COLO668 (cell line): ENCODE measurements around the gene TBC1D30.
"Not testable (repeated sequence)": the region's sequence is repeated elsewhere in the genome, so short reads cannot be mapped to it uniquely, and the experiment has no call there.

Source experiments
- DNase-seq: peaks from one replicate; lab custom pipeline; 2025; ENCODE audit not compliant: unreplicated experiment; lab: John Stamatoyannopoulos, UW

The TBC1D30 gene, protein sequence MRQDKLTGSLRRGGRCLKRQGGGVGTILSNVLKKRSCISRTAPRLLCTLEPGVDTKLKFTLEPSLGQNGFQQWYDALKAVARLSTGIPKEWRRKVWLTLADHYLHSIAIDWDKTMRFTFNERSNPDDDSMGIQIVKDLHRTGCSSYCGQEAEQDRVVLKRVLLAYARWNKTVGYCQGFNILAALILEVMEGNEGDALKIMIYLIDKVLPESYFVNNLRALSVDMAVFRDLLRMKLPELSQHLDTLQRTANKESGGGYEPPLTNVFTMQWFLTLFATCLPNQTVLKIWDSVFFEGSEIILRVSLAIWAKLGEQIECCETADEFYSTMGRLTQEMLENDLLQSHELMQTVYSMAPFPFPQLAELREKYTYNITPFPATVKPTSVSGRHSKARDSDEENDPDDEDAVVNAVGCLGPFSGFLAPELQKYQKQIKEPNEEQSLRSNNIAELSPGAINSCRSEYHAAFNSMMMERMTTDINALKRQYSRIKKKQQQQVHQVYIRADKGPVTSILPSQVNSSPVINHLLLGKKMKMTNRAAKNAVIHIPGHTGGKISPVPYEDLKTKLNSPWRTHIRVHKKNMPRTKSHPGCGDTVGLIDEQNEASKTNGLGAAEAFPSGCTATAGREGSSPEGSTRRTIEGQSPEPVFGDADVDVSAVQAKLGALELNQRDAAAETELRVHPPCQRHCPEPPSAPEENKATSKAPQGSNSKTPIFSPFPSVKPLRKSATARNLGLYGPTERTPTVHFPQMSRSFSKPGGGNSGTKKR

GRCh38 chr12:64824500-64825142 is at the start of gene TBC1D30:
Gene TBC1D30, plus strand, starts transcription at chr12:64824647. Its CDS starts 233 bp downstream, at chr12:64824880.
- DNase-seq = peak; percentile 91

DNA sequence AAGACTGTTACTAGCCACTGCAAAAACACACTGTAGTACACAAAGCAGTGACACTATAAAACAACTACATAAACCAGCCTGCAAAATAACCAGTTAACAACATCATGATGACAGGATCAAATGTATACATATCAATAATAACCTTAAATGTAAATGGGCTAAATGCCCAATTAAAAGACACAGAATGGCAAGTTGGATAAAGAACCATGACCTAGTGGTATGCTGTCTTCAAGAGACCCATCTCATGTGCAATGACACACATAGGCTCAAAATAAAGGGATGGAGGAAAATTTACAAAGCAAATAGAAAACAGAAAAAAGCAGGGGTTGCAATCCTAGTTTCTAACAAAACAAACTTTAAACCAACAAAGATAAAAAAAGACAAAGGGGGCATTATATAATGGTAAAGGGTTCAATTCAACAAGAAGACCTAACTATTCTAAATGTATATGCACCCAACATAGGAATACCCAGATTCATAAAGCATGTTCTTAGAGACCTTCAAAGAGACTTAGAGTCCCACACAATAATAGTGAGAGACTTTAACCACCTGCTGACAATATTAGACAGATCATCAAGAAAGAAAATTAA is 49.2 kb upstream of the TBC1D30 start:
- DNase-seq = not testable (repeated sequence)

DNA sequence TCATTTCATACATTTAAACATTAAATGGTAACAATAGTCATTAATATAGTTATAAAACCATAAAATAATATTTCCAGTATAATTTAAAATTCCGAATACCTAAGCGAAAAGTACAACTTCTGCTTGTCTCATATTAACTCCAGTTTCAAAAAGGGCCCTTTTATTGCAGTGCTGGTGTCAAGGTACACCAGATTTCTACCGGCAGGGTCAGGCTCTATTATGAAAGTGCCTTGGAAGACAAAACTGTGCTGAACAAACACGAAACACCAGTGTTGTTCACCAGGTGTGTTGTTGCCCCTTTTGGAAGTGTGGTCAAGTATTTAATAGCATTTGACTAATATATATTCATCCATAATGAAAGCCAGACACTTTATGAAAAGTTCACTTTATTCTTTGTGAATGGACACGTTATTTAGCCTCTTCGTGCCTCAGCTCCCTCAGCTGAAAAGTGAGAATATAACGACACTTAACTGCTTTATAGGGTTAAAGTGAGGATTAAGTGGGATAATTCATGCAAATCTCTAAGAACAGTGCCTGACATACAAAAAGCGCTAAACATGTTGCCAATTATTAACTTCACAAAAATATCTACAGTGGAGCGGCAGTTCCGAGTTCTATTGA is 45.0 kb upstream of the TBC1D30 start:
- DNase-seq = no peak

DNA sequence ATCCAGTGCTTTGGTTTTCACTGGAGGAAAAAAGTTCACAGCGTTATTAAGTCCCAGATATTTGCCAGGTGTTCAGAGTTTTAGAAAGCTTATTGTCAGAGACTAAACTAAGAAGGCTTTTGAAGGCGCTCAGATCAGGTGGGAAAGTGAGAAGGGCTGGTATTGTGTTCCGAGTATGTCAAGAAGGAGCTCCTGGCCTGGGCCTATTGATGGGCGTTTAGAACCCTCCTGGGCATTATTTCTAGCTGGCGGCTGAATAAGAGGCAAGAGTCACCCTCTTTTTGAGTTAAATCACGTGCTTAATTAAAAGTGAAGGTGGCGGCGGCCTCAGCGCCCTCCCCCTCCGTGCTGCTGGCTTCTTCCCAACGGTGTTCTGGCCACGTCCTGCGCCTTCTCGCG is 44.3 kb upstream of the TBC1D30 start:
- no peak for DNase-seq

DNA sequence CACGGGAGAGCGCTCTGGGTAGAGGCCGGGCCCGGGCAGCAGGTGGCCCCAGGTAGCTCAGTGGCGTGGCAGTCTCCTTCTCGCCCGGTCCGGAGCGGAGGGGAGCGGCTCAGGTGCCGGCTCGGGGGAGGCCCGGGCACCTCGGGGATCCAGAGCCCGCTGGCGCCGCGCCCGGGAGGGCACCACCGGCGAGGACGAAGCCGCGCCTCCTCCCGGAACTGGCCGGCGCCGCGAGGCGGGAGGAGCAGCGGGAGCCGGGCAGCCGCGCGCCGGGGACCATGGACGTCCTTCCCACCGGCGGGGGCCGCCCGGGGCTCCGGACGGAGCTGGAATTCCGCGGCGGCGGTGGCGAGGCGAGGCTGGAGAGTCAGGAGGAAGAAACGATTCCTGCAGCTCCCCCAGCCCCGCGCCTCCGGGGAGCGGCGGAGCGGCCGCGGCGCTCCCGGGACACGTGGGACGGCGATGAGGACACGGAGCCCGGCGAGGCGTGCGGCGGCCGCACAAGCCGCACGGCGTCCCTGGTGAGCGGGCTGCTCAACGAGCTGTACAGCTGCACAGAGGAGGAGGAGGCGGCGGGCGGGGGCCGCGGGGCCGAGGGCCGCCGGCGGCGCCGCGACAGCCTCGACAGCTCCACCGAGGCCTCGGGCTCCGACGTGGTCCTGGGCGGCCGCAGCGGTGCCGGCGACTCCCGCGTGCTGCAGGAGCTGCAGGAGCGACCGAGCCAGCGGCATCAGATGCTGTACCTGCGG is 43.7 kb upstream of the TBC1D30 start:
- peak; percentile 90 for DNase-seq

DNA sequence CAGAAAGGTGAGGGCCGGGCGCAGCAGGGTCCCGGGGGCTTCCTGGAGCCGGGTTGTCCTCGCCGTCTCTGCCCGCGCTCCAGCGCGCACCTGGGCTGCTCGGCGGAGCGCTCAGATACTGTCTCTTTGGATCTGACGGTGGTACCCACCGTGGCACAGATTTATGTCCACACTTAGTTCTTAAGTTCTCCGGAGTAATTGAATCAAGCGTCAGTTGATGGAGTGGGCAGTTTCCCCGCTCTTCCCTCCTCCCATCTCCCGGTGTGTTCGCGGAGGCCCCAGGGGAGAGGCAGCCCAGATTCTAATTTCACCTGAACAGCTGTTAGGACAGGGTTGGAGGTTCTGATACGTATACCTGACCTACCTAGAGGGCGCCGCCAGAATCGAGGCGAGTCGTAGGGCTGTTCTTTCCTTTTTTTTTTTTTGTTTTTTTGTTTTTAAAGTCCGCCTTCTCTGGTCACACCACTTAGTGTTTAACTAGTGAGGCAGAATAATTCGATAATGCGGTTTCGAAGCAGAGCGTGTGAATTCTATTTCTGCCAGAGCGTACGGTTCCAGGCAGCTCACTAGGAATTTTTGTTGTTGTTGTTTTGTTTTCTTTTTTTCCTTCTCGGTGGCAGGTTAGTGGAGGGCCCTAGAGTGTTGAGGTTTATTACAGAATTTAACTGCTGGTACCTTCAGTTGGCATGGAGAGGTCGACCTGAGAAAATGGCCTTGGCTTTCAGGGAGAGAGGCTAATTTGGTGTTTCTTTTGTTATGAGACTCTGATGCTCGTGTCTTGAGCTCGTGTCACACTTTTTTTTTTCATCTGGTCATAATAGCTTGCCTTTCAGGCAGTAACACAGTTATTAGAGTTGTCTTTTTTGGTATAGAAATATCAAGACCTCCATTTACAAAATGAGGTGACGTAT is 42.9 kb upstream of the TBC1D30 start:
- DNase-seq = peak; percentile 75

DNA sequence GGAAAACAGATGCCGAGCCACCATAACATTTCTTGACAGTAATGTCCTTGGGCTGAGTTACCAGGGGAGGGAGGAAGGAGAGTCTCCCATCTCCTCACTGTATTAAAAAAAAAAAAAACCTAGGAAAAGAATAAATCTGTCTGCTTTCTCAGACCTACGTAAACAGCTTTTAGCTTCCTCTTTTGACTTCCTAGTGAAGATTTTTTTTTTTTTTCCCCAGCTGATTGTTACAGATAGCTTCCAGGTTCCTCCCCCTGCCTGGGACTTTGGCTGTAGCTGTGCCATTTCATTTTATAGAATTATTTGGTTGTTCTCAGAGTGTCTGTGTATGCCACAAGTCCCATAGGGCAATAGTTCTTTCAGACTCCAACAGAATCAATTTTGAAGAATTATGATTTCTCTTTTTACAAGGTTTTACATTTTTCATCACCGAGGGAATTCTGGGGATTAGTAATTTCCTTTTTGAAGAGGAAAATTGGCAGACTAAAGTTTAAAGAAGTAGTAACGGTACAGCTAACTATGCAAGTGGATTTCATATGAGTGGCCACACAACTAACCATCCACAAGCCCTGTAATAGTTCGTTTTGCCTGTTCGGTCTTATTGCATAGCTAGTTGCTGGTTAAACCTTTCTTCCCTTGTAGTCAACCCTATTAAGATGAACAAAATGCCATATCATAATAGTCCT is 42.1 kb upstream of the TBC1D30 start:
- DNase-seq = no peak

GRCh38 chr12:64785838-64786237 is 38.6 kb upstream of the TBC1D30 start:
- no peak for DNase-seq

DNA sequence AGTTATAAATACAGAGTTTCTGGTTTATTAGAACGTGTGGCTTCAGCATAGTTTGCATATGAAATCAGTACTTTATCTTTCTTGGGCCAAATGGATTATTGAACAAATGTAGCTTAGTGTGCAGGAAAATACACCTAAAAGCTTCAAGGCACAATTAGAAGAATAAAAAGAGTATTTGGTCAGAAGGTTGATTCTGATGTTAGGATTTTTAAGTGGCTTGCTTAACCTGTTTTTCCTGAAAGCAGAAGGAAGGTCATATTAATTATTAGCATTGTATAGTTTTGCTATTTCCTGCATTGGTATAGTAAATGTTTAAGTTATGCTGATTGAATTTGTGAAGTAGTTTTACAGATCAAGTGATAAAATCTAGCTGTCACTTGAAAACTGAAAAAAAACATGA is 34.3 kb upstream of the TBC1D30 start:
- DNase-seq = no peak

- DNase-seq = no peak
Measured at GRCh38 chr12:64791036-64791435, 33.4 kb upstream of the TBC1D30 start.

DNA sequence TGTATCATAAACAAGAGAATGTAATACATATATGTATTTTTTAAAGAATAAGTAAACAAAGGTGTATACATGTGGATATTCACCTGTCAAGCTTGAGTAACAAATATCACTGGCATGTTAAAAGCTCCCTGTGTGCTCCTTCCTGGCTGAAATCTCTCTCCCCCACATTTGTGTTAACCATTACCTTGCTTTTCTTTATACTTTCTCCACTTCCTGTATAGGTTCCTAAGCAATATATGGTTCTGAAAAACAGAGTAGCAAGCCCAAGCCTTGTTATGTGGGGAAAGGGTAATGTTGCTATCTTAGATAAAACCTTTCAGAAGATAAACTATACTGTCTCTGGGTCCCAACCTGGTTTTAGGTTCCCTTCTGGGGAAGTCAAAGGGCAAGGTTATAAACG is 32.3 kb upstream of the TBC1D30 start:
- DNase-seq = no peak

GRCh38 chr12:64793610-64794009 is 30.8 kb upstream of the TBC1D30 start:
- DNase-seq = no peak

GRCh38 chr12:64794305-64794704 is 30.1 kb upstream of the TBC1D30 start:
- no peak for DNase-seq

DNA sequence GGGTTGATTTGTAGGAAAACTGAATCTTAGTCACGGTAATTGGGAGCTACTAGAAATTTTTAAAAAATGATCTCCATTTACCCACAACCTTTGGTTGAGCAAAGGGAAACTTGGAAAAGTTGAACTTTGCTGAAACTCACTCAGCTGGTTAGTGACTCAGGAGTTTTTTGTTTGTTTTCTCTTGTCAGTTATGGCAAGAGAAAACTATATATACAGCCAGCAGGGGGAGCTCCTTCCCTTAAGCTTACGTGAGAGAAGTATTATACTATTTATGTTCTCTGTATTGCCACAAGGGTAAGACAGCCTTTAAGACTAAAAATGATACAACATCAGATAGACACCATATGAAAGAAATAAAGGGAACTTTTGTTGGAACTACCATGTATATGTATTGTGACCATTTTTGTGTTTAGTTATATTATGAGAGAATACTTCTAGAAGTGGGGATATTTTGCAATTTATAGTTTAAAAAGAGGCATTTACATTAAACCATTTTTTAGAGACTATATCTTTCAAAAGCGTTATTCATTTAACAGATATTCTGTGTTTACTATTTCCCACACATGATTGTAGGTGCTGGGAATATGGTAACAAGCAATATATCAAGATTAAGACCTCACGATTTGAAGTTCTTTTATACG is 28.1 kb upstream of the TBC1D30 start:
- DNase-seq = peak; percentile 79

GRCh38 chr12:64797156-64797555 is 27.3 kb upstream of the TBC1D30 start:
- no peak for DNase-seq

GRCh38 chr12:64798165-64798564 is 26.3 kb upstream of the TBC1D30 start:
- DNase-seq = no peak

- no peak for DNase-seq
Measured at GRCh38 chr12:64800640-64801039, 23.8 kb upstream of the TBC1D30 start.

DNA sequence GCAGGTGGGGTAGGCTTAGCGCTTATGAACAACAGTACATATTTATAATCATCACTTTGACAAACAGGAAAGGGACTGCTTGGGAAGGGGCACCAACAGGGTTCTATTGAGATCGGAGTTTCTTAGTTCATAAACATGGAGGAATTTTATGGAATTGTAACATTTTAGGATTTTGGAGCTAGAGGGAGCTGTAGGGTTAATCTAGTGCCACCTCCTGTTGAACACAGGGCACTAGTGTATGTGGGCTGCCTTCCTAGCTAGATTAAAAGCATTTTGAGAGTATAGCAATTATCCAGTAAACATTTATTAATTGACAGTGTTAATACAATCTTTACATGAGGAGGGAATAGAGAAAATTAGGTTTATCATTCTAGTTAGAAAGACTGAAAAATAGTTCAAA is 23.1 kb upstream of the TBC1D30 start:
- no peak for DNase-seq
